AG04449 (cell line): ENCODE results near the gene TRERF1.

ENCODE experiments used
- CTCF ChIA-PET: fragments of 350-600 bp; formaldehyde crosslinking; extraction: SDS; loops from one replicate; lab custom pipeline; 2021; ENCODE audit warnings: antibody characterized with exemption; lab: Yijun Ruan, JAX
- POLR2A ChIA-PET: fragments of 400-600, 350-600 bp; formaldehyde crosslinking; extraction: SDS; loops from one replicate; lab custom pipeline; 2020; ENCODE audit warnings: antibody characterized with exemption, inconsistent platforms; lab: Yijun Ruan, JAX
- DNase-seq: peaks from one replicate; pipeline ENCODE4 v3.0.0-alpha.2; 2010; ENCODE audit warnings: low read depth, low spot score
- H3K4me3 ChIP-seq: 2 replicates; pipeline ENCODE4 v1.5.1; 2011; ENCODE audit warnings: low read depth, mild to moderate bottlenecking, control low read depth, low read length
- TF ChIP-seq, protein P1 (sequence below): IDR thresholded peaks from one replicate; pipeline ENCODE4 v1.5.1; 2011; ENCODE audit warnings: mild to moderate bottlenecking, moderate library complexity, low read length, control low read depth, inconsistent platforms; ENCODE audit not compliant: insufficient read depth; ENCODE audit errors: missing control alignments

Gene TRERF1

DNA sequence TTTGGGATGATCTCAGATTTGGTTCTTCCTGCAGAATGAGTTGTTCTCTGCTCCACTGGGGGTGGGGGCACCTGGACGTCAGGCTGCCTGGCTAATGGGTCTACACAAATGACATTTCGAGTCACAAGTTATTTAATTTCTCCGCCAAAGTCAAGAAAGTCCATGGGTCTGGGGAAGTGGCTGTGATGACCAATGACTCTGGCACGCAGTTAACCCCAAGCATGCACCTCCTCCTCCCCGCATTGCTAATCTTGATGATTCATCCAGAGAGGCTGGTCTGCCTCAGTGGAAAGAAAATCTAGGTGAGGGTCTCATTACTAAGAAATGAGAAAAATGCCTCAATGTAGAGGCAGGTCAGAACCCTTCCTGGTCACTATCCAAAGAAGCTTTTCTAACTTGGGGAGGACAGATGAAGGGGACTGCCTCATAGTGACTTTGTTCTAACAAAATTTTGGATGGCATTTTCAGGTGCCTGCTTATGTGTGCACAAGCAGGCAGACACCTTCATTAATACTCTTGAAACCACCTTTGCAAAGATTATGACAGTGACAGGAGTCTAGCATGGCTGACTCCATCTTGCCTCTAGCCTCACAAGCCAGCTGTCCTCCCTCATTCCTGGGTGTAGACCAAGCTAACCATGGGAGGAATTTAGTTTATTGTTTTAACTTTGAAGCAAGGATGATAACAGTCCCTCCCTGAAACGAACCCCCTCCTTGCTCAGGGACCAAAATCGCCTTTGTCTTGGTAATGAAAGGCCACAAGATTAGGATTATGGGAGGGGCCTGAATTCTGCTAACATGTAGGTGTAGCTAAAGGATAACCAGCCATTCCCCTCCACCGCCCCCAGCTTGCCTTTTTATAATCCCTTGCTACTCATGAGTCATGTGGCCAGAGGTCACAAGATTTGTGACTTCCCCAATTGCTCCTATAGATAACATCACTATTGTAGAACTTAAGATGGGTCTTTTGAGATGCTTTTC is 135.4 kb downstream of the TRERF1 start:
- DNase-seq: peak; percentile 89
- ChIA-PET CTCF (interaction anchor here (0.9 to 5.1 kb wide), 5 partner anchors 9 to 231 kb away, joined by 3 to 27 read pairs (median 4); no protein-coding TSS in a partner anchor), POLR2A (interaction anchor here (0.9 kb wide), 2 partner anchors 15 to 22 kb away, joined by 3 to 4 read pairs; no protein-coding TSS in a partner anchor)
- TF ChIP-seq, protein P1, sequence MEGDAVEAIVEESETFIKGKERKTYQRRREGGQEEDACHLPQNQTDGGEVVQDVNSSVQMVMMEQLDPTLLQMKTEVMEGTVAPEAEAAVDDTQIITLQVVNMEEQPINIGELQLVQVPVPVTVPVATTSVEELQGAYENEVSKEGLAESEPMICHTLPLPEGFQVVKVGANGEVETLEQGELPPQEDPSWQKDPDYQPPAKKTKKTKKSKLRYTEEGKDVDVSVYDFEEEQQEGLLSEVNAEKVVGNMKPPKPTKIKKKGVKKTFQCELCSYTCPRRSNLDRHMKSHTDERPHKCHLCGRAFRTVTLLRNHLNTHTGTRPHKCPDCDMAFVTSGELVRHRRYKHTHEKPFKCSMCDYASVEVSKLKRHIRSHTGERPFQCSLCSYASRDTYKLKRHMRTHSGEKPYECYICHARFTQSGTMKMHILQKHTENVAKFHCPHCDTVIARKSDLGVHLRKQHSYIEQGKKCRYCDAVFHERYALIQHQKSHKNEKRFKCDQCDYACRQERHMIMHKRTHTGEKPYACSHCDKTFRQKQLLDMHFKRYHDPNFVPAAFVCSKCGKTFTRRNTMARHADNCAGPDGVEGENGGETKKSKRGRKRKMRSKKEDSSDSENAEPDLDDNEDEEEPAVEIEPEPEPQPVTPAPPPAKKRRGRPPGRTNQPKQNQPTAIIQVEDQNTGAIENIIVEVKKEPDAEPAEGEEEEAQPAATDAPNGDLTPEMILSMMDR: no peak
- H3K4me3 ChIP-seq: no peak overlapping the region

DNA sequence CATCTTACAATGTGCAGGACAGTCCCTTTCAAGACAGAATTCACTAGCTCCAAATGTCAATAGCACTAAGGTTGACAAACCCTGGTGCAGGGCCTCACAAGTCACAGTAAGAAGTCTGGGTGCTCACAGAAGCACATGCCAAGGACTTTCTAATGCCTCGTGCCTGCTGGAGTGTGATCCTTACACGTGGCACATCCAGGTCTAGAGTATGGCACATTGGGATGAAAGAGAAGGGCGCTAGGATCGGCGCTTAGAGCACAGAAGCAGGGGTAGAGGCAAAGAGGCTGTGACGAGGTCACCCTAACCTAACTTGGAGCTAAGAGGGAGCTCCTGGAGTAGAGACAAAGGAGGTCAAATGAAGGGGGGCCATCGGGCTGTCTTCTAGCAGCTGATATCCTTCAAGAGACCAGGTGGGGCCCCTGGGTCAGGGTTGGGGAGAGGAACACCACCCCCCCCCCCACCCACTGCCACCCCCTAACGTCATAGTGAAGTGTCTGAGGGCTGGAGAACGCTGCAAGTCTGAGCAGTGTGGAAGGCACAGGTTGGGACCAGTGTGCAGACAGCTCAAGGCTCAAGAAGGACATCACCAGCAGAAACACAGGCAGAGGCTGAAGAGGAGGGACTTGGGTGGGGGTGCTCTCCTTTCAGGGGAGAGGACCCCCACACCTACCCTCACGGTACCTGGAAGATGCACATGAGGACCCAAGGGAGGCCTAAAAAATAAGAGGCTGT is 136.3 kb downstream of the TRERF1 start:
- ChIA-PET POLR2A (interaction anchor here (0.5 to 1.3 kb wide), 2 partner anchors 109 to 138 kb away, joined by 3 read pairs; no protein-coding TSS in a partner anchor), CTCF (interaction anchor here (1.3 to 5.1 kb wide), 4 partner anchors 10 to 232 kb away, joined by 3 to 27 read pairs (median 12); no protein-coding TSS in a partner anchor)
- H3K4me3 ChIP-seq: no peak overlapping the region; the same call in 1 of the 2 replicates

DNA sequence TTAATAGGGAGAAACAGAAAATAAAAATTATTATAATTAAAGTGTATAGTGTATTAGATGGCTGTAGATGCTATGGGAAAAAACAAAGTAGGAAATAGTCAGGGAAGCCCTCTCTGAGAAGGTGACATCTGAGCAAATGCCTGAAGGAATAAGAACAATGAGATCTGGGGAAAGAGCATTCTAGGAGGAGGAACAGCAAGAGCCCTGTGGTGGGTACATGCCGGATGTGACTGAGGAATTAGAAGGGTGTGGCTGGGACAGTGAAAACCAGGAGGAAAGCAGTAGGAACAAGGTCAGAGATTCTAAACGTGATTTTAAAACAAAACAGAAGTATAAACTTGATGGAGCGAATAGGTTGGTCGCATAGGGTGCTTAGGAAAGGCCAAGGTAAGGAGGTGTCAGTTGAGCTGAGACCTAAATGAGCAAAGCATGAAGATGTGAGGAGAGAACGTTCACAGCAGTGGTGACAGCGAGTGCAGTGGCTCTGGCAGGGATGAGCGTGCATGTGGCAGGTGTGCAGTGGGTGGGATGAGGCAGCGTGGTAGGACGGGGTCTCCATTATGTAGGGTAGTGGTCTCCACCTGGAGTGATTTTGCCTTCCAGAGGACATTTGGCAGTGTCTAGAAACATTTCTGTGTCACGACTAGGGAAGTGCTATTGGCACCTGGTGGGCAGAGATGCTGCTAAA is 137.0 kb downstream of the TRERF1 start:
- DNase-seq: no peak
- no peak overlapping the region for H3K4me3 ChIP-seq
- TF ChIP-seq, protein P1: no peak
- POLR2A ChIA-PET: interaction anchor here (0.5 to 1.3 kb wide), 2 partner anchors 108 to 139 kb away, joined by 3 read pairs; no protein-coding TSS in a partner anchor
- CTCF ChIA-PET: interaction anchor here (1.3 to 5.1 kb wide), 5 partner anchors 10 to 233 kb away, joined by 3 to 27 read pairs (median 8); no protein-coding TSS in a partner anchor

More for the DNA sequence above, 136.3 kb downstream of the TRERF1 start:
- no peak for DNase-seq
- TF ChIP-seq, protein P1: no peak

DNA sequence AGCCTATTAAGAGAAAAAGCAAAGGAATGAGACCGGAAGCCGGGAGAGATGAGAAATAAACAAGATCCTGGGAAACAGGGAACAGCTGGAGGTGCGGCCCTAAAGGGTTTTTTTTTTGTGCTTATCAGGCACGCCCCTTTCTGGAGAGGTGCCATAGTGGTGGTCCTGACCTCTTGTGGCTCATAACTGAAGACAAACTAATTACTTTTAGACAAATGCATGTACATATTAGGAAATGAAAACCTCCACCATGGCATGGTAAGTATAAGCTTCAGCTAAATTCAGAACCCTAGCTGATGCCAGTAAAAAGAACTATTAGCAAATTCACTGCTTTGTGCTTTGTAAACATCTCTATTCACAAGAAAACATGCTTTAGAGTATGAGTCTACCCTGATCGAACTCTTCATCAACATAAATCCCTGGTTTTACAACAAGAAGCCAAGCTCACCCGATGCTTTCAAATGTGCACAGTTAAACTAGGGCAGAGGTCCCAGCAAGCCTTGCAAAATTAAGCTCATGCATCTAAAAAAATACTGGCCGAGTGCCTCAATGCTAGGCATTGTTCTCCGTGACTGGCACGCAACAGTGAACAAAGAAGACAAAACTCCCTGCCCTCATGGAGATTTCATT is 137.7 kb downstream of the TRERF1 start:
- POLR2A ChIA-PET: interaction anchor here (1.3 kb wide), 1 partner anchor 140 kb away, joined by 3 read pairs; no protein-coding TSS in a partner anchor
- no peak for DNase-seq

DNA sequence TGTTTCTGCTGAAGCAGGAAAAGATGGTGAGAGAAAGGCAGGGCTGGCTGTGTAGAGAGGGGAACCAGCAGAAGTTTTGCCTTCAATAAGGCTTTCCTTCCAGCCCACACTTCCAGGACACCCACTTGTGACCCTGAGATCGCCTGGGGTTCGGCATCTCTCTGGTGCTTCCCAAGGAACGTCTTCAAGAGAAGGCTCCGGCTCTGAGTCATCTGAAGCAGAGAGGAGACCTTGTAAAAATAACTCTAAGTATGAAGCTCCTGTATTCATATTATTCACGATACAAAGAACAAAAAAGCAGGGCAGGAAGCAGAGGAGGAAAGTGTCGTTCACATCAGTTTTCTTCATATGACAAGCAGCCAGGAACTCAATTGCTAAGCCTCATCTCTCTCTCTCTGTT is 138.7 kb downstream of the TRERF1 start:
- ChIA-PET POLR2A (no interaction called here), CTCF (interaction anchor here (1.3 to 5.1 kb wide), 4 partner anchors 12 to 234 kb away, joined by 4 to 27 read pairs (median 11); no protein-coding TSS in a partner anchor)
- H3K4me3 ChIP-seq: no peak overlapping the region
- DNase-seq: no peak
- TF ChIP-seq, protein P1: no peak

More for the DNA sequence above, 137.7 kb downstream of the TRERF1 start:
- no peak overlapping the region for H3K4me3 ChIP-seq
- CTCF ChIA-PET: interaction anchor here (1.3 to 5.1 kb wide), 4 partner anchors 13 to 233 kb away, joined by 4 to 27 read pairs (median 11); no protein-coding TSS in a partner anchor
- TF ChIP-seq, protein P1: no peak
